K562 (cell line): Measurements from ENCODE around the gene CDH12. TPM values are rescaled to one million over a fixed set of nuclear protein-coding genes. Genes with fewer than 3 reads are reported as not detected.
A peak's percentile ranks its signal among the peaks of the same experiment; 100 is the strongest.

Source experiments
- ATAC-seq: fragments of 200-7000 bp; cut with Tn5 transposase; 3 replicates; pipeline ENCODE4 v1.9.1; 2020; ENCODE audit warnings: moderate library complexity
- BruUV-seq: library from RNA; stranded (reverse); fragments of 400-500 nt; replicated peaks from 2 replicates; lab custom pipeline; 2021; lab: Mats Ljungman, UMichigan
- CTCF ChIA-PET: fragments of 300-600 bp; formaldehyde crosslinking; extraction: SDS; loops from one replicate; lab custom pipeline; 2021; ENCODE audit warnings: low intra/inter-chr PET ratio; lab: Yijun Ruan, JAX
- POLR2A ChIA-PET: fragments of 300-600, 350-650 bp; sonication (Branson Sonifier 250); formaldehyde crosslinking; extraction: SDS; loops from one replicate; lab custom pipeline; 2021; ENCODE audit warnings: antibody characterized with exemption, inconsistent platforms; lab: Yijun Ruan, JAX
- DNase-seq, 4 experiments: peaks; one replicate each; pipeline versions ENCODE4 v3.0.0 to v3.0.0-alpha.2; 2011 to 2018; ENCODE audit warnings: low spot score in 3 of 4, mixed read lengths in 3 of 4; ENCODE audit errors: extremely low read depth in 1 of 4
- FAIRE-seq: peaks from 2 replicates; lab custom pipeline; 2011; peaks lifted over from hg19 to GRCh38; lab: Jason Lieb, UNC
- H2AFZ ChIP-seq: 2 replicates; pipeline ENCODE4 v1.6.0; 2011; ENCODE audit warnings: low read depth, low read length, control low read depth, inconsistent platforms
- H3K27ac ChIP-seq: fragments of 200-600 bp; 3 replicates; pipeline ENCODE4 v1.8.0; 2011; ENCODE audit warnings: low read depth, mild to moderate bottlenecking, control low read depth, inconsistent platforms, low read length, moderate library complexity, mixed read lengths; ENCODE audit errors: extremely low read depth
- H3K27me3 ChIP-seq, 2 experiments: fragments of 300-600 bp in 1 of 2; 2 replicates in 1 of 2; 3 replicates in 1 of 2; pipeline versions ENCODE4 v1.6.0 to v1.8.0; 2011; ENCODE audit warnings: inconsistent platforms in 2 of 2, low read length in 2 of 2, mild to moderate bottlenecking in 1 of 2, mixed read lengths in 1 of 2, moderate library complexity in 1 of 2; ENCODE audit not compliant: control insufficient read depth in 2 of 2, insufficient read depth in 2 of 2
- H3K36me3 ChIP-seq: fragments of 300-600 bp; 3 replicates; pipeline ENCODE4 v1.8.0; 2011; ENCODE audit warnings: mild to moderate bottlenecking, low read length, inconsistent platforms; ENCODE audit not compliant: control insufficient read depth, insufficient read depth
- H3K4me1 ChIP-seq, 2 experiments: fragments of 200-600 bp in 1 of 2; replicated peaks in 1 of 2; 2 replicates in 1 of 2; 3 replicates in 1 of 2; pipeline versions ENCODE4 v1.5.1 to v1.8.0; 2011; ENCODE audit warnings: inconsistent platforms in 2 of 2, low read length in 2 of 2, mild to moderate bottlenecking in 1 of 2, mixed read lengths in 1 of 2, moderate library complexity in 1 of 2; ENCODE audit not compliant: control insufficient read depth in 2 of 2, insufficient read depth in 2 of 2
- H3K4me2 ChIP-seq: 2 replicates; pipeline ENCODE4 v1.6.1; 2011; ENCODE audit warnings: low read length, control low read depth, inconsistent platforms, mixed read lengths; ENCODE audit not compliant: insufficient read depth
- H3K4me3 ChIP-seq: fragments of 200-600 bp; sonication (generic), shearing (Covaris generic); 2 replicates; pipeline ENCODE4 v1.5.1; 2016; ENCODE audit warnings: control low read depth, inconsistent platforms
- H3K79me2 ChIP-seq: fragments of 200-600 bp; 3 replicates; pipeline ENCODE4 v1.8.0; 2011; ENCODE audit warnings: low read length, inconsistent platforms; ENCODE audit not compliant: control insufficient read depth, insufficient read depth
- H3K9ac ChIP-seq, 2 experiments: 2 replicates each; pipeline versions ENCODE4 v1.6.0 to v1.6.1; 2011; ENCODE audit warnings: low read depth in 2 of 2, low read length in 2 of 2, control low read depth in 1 of 2, inconsistent platforms in 1 of 2, mild to moderate bottlenecking in 1 of 2, mixed read lengths in 1 of 2; ENCODE audit not compliant: insufficient read depth in 1 of 2
- H3K9me1 ChIP-seq: one replicate; pipeline ENCODE4 v1.6.0; 2011; ENCODE audit warnings: inconsistent platforms, mild to moderate bottlenecking, low read length, moderate library complexity; ENCODE audit not compliant: control insufficient read depth, insufficient read depth
- H3K9me3 ChIP-seq: replicated peaks from 2 replicates; pipeline ENCODE4 v1.5.1; 2011; ENCODE audit warnings: low read depth, low read length, inconsistent platforms; ENCODE audit not compliant: control insufficient read depth, insufficient read depth
- H4K20me1 ChIP-seq: replicated peaks from 2 replicates; pipeline ENCODE4 v1.6.1; 2011; ENCODE audit warnings: low read length, inconsistent platforms, mixed read lengths; ENCODE audit not compliant: control insufficient read depth, insufficient read depth
- CEBPB ChIP-seq: fragments of 450-650 bp; IDR thresholded peaks from 2 replicates; pipeline ENCODE4 v1.6.1; 2016; ENCODE audit warnings: missing genetic modification characterization, missing compliant biosample characterization
- CTCF ChIP-seq, 3 experiments: IDR thresholded peaks in 2 of 3; conservative IDR thresholded peaks in 1 of 3; 2 replicates each; pipeline ENCODE4 v1.5.1; 2011 to 2012; ENCODE audit warnings: low read length in 3 of 3, mild to moderate bottlenecking in 3 of 3, control low read depth in 2 of 3, improper control_type of control experiment in 1 of 3, inconsistent platforms in 1 of 3, low read depth in 1 of 3, mixed read lengths in 1 of 3, moderate library complexity in 1 of 3; ENCODE audit not compliant: insufficient read depth in 2 of 3
- EWSR1 ChIP-seq: fragments of 450-650 bp; IDR thresholded peaks from 2 replicates; pipeline ENCODE4 v1.6.1; 2018; ENCODE audit warnings: borderline replicate concordance, mild to moderate bottlenecking, low read depth, moderate library complexity; ENCODE audit not compliant: partially characterized antibody
- FOXJ3 ChIP-seq: sonication (generic); formaldehyde crosslinking; IDR thresholded peaks from 2 replicates; pipeline ENCODE4 v1.4.0; 2020; ENCODE audit warnings: mild to moderate bottlenecking, missing genetic modification reagents
- GTF3C2 ChIP-seq: IDR thresholded peaks from 3 replicates; pipeline ENCODE4 v1.6.1; 2011; ENCODE audit warnings: borderline replicate concordance, mild to moderate bottlenecking, moderate library complexity; ENCODE audit not compliant: insufficient read length; ENCODE audit errors: extremely low read depth
- HMG20A ChIP-seq: fragments of 450-650 bp; formaldehyde crosslinking; conservative IDR thresholded peaks from 2 replicates; pipeline ENCODE4 v1.4.0; 2020; ENCODE audit warnings: mild to moderate bottlenecking, mixed read lengths
- HNRNPLL ChIP-seq: fragments of 200-400 bp; formaldehyde crosslinking; IDR thresholded peaks from 2 replicates; pipeline ENCODE4 v1.6.1; 2017; ENCODE audit warnings: low read length, low read depth, mild to moderate bottlenecking; ENCODE audit not compliant: poor library complexity, severe bottlenecking
- HOMEZ ChIP-seq: fragments of 250-450 bp; sonication (Bioruptor Pico); IDR thresholded peaks from 2 replicates; pipeline ENCODE4 v1.4.0; 2020; ENCODE audit warnings: mild to moderate bottlenecking, moderate library complexity
- MXD1 ChIP-seq: fragments of 250-450 bp; sonication (Bioruptor Pico); IDR thresholded peaks from 2 replicates; pipeline ENCODE4 v1.8.0; 2021; ENCODE audit warnings: borderline replicate concordance, mild to moderate bottlenecking, moderate library complexity; ENCODE audit not compliant: poor library complexity, severe bottlenecking
- NFXL1 ChIP-seq: fragments of 450-650 bp; formaldehyde crosslinking; IDR thresholded peaks from 2 replicates; pipeline ENCODE4 v1.4.0; 2021; ENCODE audit warnings: mild to moderate bottlenecking
- RUNX1 ChIP-seq: sonication (generic); IDR thresholded peaks from 2 replicates; pipeline ENCODE4 v1.6.1; 2016; ENCODE audit warnings: antibody characterized with exemption, low read depth
- SLC30A9 ChIP-seq: fragments of 250-450 bp; sonication (Bioruptor Pico); IDR thresholded peaks from 2 replicates; pipeline ENCODE4 v1.8.0; 2022; ENCODE audit warnings: mild to moderate bottlenecking, moderate library complexity
- TBL1XR1 ChIP-seq, 2 experiments: IDR thresholded peaks; 2 replicates each; pipeline ENCODE4 v1.6.1; 2012; ENCODE audit warnings: improper control_type of control experiment in 2 of 2, low read length in 2 of 2, mild to moderate bottlenecking in 1 of 2
- ZKSCAN3 ChIP-seq: fragments of 250-450 bp; sonication (Bioruptor Pico); IDR thresholded peaks from 2 replicates; pipeline ENCODE4 v1.4.0; 2020
- WGBS: fragments of 100-300 bp; shearing (Covaris generic); methylation state at CpG from one replicate; pipeline ENCODE4 v1.1.6; 2016; ENCODE audit warnings: low coverage, mixed read lengths; ENCODE audit not compliant: insufficient coverage; ENCODE audit errors: missing lambda C conversion rate; 5-methylcytosine and 5-hydroxymethylcytosine counted together
- in situ Hi-C: fragments of 300-500 bp; cut with MboI; formaldehyde crosslinking; loops from 4 replicates; pipeline ENCODE4 v1.15.0; 2018; ENCODE audit warnings: inconsistent platforms, mixed read lengths
- intact Hi-C: fragments of 100-400 bp; cut with micrococcal nuclease; formaldehyde crosslinking; loops from 2 replicates; pipeline ENCODE4 v1.14.2; 2022
- polyA plus RNA-seq, 8 experiments: library from polyadenylated mRNA; depleted of rRNA in 4 of 8; stranded (reverse) in 5 of 8; unstranded in 3 of 8; fragments of >200 nt; fragmentation: Nextera tagmentation in 2 of 8; fragmentation: Illumina TruSeq in 1 of 8; extraction: Ambion mirVana in 2 of 8; extraction: Trizol in 1 of 8; gene quantifications; 2 replicates each; pipeline versions ENCODE4 v1.2.1 to v1.2.3, GENCODE V29; 2011 to 2014; ENCODE audit warnings: inconsistent platforms in 1 of 8, missing spikeins in 1 of 8
- total RNA-seq, 7 experiments: library from RNA; depleted of rRNA in 6 of 7; stranded (reverse); fragments of >200 nt in 6 of 7; fragmentation: Illumina TruSeq in 2 of 7; extraction: Trizol in 2 of 7; gene quantifications; 2 replicates each; pipeline versions ENCODE4 v1.2.1 to v1.2.3, GENCODE V29; 2011 to 2021; ENCODE audit warnings: low replicate concordance in 1 of 7

Gene CDH12
- total and polyA plus RNA-seq, 9 of the 15 experiments (the other 6 are each of a cell fraction or from before 2014, with no cell fraction given): 0.03 to 1.7 (median 0.37) TPM

- TF ChIP-seq CTCF (IDR thresholded peaks at IDR 0.05 in 2 of 3, conservative IDR thresholded peaks at IDR 0.05 in 1 of 3; ENCODE audit: insufficient read depth in 2 of 3, low read depth in 1 of 3, low read length in 3 of 3) (peak in 1 of 3 experiments; percentile 46; a peak in 2 of 6 replicates), TBL1XR1 (IDR thresholded peaks at IDR 0.05; ENCODE audit: low read length in 2 of 2) (no peak), CEBPB (tag) (no peak), RUNX1 (no peak), HOMEZ (no peak), HNRNPLL (no peak)
Observed at GRCh38 chr5:21802869-21803490, 1050.2 kb downstream of the CDH12 start (continued).

- intact Hi-C loops: no loop called here
- DNase-seq: no peak
- in situ Hi-C loops: no loop called here
- H3K27me3 ChIP-seq: no peaks in the 10 kb centered on the region
- 1% methylated on average over 10 of the region's 10 CpGs for WGBS
- no peak overlapping the region for H3K9ac ChIP-seq
- H3K4me3 ChIP-seq: no peak overlapping the region
- no peak for FAIRE-seq
- POLR2A ChIA-PET: no interaction called here
- no peak overlapping the region for H3K27ac ChIP-seq
- CTCF ChIA-PET: no interaction called here
- no peaks in the 10 kb centered on the region for H3K36me3 ChIP-seq
- H2AFZ ChIP-seq: no peak overlapping the region
- no TSS peak for BruUV-seq
- H4K20me1 ChIP-seq: no peaks in the 10 kb centered on the region
- no peak for ATAC-seq
- no peaks in the 10 kb centered on the region for H3K4me1 ChIP-seq
- H3K79me2 ChIP-seq: no peaks in the 10 kb centered on the region
- H3K4me2 ChIP-seq: no peak overlapping the region
- H3K9me3 ChIP-seq: no peaks in the 10 kb centered on the region
- H3K9me1 ChIP-seq: no peaks in the 10 kb centered on the region
- TF ChIP-seq FOXJ3: no peak
- TF ChIP-seq SLC30A9 (CRISPR knock-in tag): no peak
- TF ChIP-seq NFXL1 (CRISPR knock-in tag): no peak
- no peak for TF ChIP-seq GTF3C2
- no peak for TF ChIP-seq HMG20A (CRISPR knock-in tag)
- no peak for TF ChIP-seq EWSR1
- no peak for TF ChIP-seq ZKSCAN3 (CRISPR knock-in tag)
- no peak for TF ChIP-seq MXD1 (CRISPR knock-in tag)
Observed at GRCh38 chr5:21802100-21802499, 1051.0 kb downstream of the CDH12 start.
